ENCODE measurements around the gene PPP1R8.

GRCh38 chr1:27872059-27872801 is 41.6 kb downstream of the PPP1R8 start, which contains the start of gene THEMIS2:
- TF ChIP-seq CTCF (conservative IDR thresholded peaks at IDR 0.05; ENCODE audit: low read length) (no peak), EZH2phosphoT487 (IDR thresholded peaks at IDR 0.05; ENCODE audit: borderline replicate concordance) (no peak)
